ENCODE measurements around the gene HMGXB4. TPM values are rescaled to one million over a fixed set of nuclear protein-coding genes. Genes with fewer than 3 reads are reported as not detected.

HMGXB4 gene
- total and polyA plus RNA-seq, 2 of the 4 experiments (the other 2 are of a cell fraction) = 11.8 to 18.5 TPM

DNA sequence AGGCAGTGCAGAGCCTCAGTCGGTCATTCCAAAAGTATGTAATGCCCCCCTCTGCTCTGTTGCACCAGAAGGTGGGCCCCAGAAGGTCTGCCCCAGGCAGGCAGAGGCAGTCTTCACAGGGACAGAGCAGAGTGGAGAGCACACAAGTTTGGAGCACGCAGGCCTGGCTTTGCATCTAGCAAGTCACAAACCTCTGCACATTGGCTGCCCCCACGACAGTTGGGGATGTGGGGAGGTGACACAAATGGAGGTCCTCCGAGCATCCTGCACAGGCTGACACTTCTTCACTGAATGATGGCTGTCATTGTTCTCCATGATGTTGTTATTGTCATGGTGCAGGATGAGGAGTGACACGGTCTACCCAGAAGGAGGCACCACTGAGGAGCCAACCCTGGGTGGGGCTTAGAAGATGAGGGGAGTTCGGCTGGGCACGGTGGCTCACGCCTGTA lies 54.3 kb downstream of the HMGXB4 start:
- H3K18ac ChIP-seq (ENCODE audit: low read depth, low read length) = no peak overlapping the region
- in situ Hi-C loops (cut with MboI; ENCODE audit: low sequenced_read_pairs) = loop anchor here (25.0 kb wide), 1 partner anchor 1201 kb away; the partner anchor contains the start of gene FOXRED2
- H2BK20ac ChIP-seq (ENCODE audit: low read depth, low read length) = no peak overlapping the region
- no peak overlapping the region for H3K9ac ChIP-seq (ENCODE audit: low read depth, low read length)
- TF ChIP-seq SMC3 (IDR thresholded peaks at IDR 0.05; ENCODE audit: low read depth, low read length) = no peak
- no peak for TF ChIP-seq MXI1 (IDR thresholded peaks at IDR 0.05; ENCODE audit: borderline replicate concordance, low read depth, low read length)
- TF ChIP-seq, protein P1, sequence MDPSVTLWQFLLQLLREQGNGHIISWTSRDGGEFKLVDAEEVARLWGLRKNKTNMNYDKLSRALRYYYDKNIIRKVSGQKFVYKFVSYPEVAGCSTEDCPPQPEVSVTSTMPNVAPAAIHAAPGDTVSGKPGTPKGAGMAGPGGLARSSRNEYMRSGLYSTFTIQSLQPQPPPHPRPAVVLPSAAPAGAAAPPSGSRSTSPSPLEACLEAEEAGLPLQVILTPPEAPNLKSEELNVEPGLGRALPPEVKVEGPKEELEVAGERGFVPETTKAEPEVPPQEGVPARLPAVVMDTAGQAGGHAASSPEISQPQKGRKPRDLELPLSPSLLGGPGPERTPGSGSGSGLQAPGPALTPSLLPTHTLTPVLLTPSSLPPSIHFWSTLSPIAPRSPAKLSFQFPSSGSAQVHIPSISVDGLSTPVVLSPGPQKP (IDR thresholded peaks at IDR 0.05; ENCODE audit: borderline replicate concordance, low read depth, low read length) = no peak
- no peak for TF ChIP-seq RAD21 (IDR thresholded peaks at IDR 0.05; ENCODE audit: low read length)
- TF ChIP-seq RCOR1 (IDR thresholded peaks at IDR 0.05; ENCODE audit: insufficient replicate concordance, low read length) = no peak
- no peak for TF ChIP-seq MAFK (IDR thresholded peaks at IDR 0.05; ENCODE audit: low read depth, low read length)
- TF ChIP-seq MAZ (IDR thresholded peaks at IDR 0.05; ENCODE audit: borderline replicate concordance, low read depth, low read length) = no peak
- TF ChIP-seq CEBPB (IDR thresholded peaks at IDR 0.05; ENCODE audit: low read depth, low read length) = no peak
- H3K79me1 ChIP-seq (ENCODE audit: low read depth in 1 of 2, low read length in 2 of 2) = peaks cover 33 to 91% of the 10 kb centered on the region in 2 experiments
- ChIA-PET CTCF (no interaction called here), POLR2A (ENCODE audit: unreplicated experiment) (no interaction called here)
- no peak overlapping the region for H4K91ac ChIP-seq (ENCODE audit: insufficient read depth, low read depth, low read length)
- no peaks in the 10 kb centered on the region for H3K36me3 ChIP-seq (ENCODE audit: control insufficient read depth, insufficient read depth, low read length)
- H3K4ac ChIP-seq (ENCODE audit: low read depth, low read length) = peak overlapping the region; percentile 9; the same call in 1 of the 2 replicates
- no peak overlapping the region for H2BK5ac ChIP-seq (ENCODE audit: low read depth, low read length, poor library complexity, severe bottlenecking)
- peak overlapping the region; percentile 61; the same call in 1 of the 2 replicates for H2AK5ac ChIP-seq (ENCODE audit: low read depth, low read length)
- H3K4me2 ChIP-seq (ENCODE audit: low read depth, low read length) = no peak overlapping the region
- H3K14ac ChIP-seq (replicated peaks; ENCODE audit: low read depth, low read length) = no peak overlapping the region
- H3K4me1 ChIP-seq (ENCODE audit: control insufficient read depth, insufficient read depth, low read length) = peaks cover 19% of the 10 kb centered on the region
- H3K23ac ChIP-seq (ENCODE audit: low read depth, low read length) = no peak overlapping the region
- no peak overlapping the region for H2AK9ac ChIP-seq (replicated peaks; ENCODE audit: low read depth, low read length, poor library complexity)
- H3K4me3 ChIP-seq (ENCODE audit: insufficient read depth, low read depth, low read length) = no peak overlapping the region
- peaks cover 70% of the 10 kb centered on the region for H4K20me1 ChIP-seq (ENCODE audit: insufficient read depth, low read length)
- WGBS, 2 experiments (ENCODE audit: extremely low coverage in 2 of 2, insufficient read length in 1 of 2) = 100% methylated on average over 1 of the region's 8 CpGs; no CpG with 5 or more reads in 1 of the 2 experiments
- dilution Hi-C loops (cut with HindIII; ENCODE audit: low sequenced_read_pairs, unreplicated experiment) = no loop called here
- H4K8ac ChIP-seq (ENCODE audit: low read depth in 2 of 2, low read length in 2 of 2) = no peak overlapping the region
- H2BK15ac ChIP-seq (ENCODE audit: low read depth, low read length) = no peak overlapping the region
- H2AFZ ChIP-seq (replicated peaks; ENCODE audit: low read length, poor library complexity) = peak overlapping the region; percentile 1
- ATAC-seq (ENCODE audit: low read depth) (no peak), DNase-seq (no peak)
- H3K27ac ChIP-seq (ENCODE audit: insufficient read depth, low read length) = no peak overlapping the region
- intact Hi-C loops (cut with micrococcal nuclease) = no loop called here
- H4K5ac ChIP-seq (ENCODE audit: low read depth, low read length) = no peak overlapping the region
- no TSS peak for BruUV-seq (replicated peaks)
- no peak overlapping the region for H2BK120ac ChIP-seq (ENCODE audit: low read depth, low read length)
- H3K27me3 ChIP-seq (ENCODE audit: control insufficient read depth, insufficient read depth, low read length) = no peaks in the 10 kb centered on the region
- no peak overlapping the region for H3K56ac ChIP-seq (ENCODE audit: extremely low read depth, insufficient read depth, low read length)
- H3K9me1 ChIP-seq (ENCODE audit: insufficient read depth, low read length) = peaks cover 36% of the 10 kb centered on the region
- H3K9me3 ChIP-seq (ENCODE audit: control insufficient read depth, insufficient read depth, low read length) = no peaks in the 10 kb centered on the region

Data from IMR-90 (cell line).